ENCODE data around the gene HSPB1. TPM values are rescaled to one million over a fixed set of nuclear protein-coding genes. Genes with fewer than 3 reads are reported as not detected.

Gene HSPB1
- total and polyA plus RNA-seq, 2 of the 13 experiments (the other 11 are each of a cell fraction or from before 2014, with no cell fraction given), result 21.0 to 38.6 TPM

GRCh38 chr7:76316984-76317781, 14.7 kb downstream of the HSPB1 start:
- H3K27me3 ChIP-seq (ENCODE audit: control insufficient read depth in 1 of 2, insufficient read depth in 2 of 2, low read length in 2 of 2), result no peaks in the 10 kb centered on the region; a peak in 1 of 5 replicates
- ATAC-seq (no peak), FAIRE-seq (no peak), DNase-seq (ENCODE audit: low spot score) (no peak)
- intact Hi-C loops (cut with micrococcal nuclease; ENCODE audit: unreplicated experiment) (no loop called here), in situ Hi-C loops (cut with HindIII; ENCODE audit: extremely low pct_ligation_motif_present, low pct_unique_long_range_greater_than_20kb) (loop anchor here (5.0 kb wide), 1 partner anchor 35 kb away; no protein-coding TSS in a partner anchor)
- POLR2A ChIA-PET, result interaction anchor here (1.0 to 3.4 kb wide), 9 partner anchors 8 to 91 kb away, joined by 3 to 19 read pairs (median 10); partner anchors contain the start of genes HSPB1 and YWHAG
- peak overlapping the region; percentile 96 for H3K4me2 ChIP-seq (ENCODE audit: low read depth, low read length)
- H3K4me1 ChIP-seq (ENCODE audit: insufficient read depth, low read length), result peaks cover 36% of the 10 kb centered on the region
- peaks cover 4% of the 10 kb centered on the region for H3K79me2 ChIP-seq (ENCODE audit: insufficient read depth, low read length)
- peak overlapping the region; percentile 62 for H3K9ac ChIP-seq (ENCODE audit: insufficient read depth, low read depth, low read length)
- BruUV-seq (replicated peaks), result no TSS peak
- peak overlapping the region; percentile 73 for H3K27ac ChIP-seq (ENCODE audit: extremely low read length, insufficient read depth, low read length)
- H3K4me3 ChIP-seq (replicated peaks in 1 of 3; ENCODE audit: insufficient read depth in 1 of 3, low read depth in 2 of 3, low read length in 3 of 3), result peak overlapping the region; percentile 57 to 86 (median 63)
- no peaks in the 10 kb centered on the region for H3K9me3 ChIP-seq (ENCODE audit: low read length)
- no peaks in the 10 kb centered on the region for H4K20me1 ChIP-seq (ENCODE audit: insufficient read depth, low read length)
- no peaks in the 10 kb centered on the region for H3K36me3 ChIP-seq (replicated peaks in 1 of 2; ENCODE audit: control insufficient read depth in 1 of 2, insufficient read depth in 2 of 2, low read length in 2 of 2)
- WGBS (ENCODE audit: low lambda C conversion rate), result 42% methylated on average over 13 of the region's 14 CpGs
- H2AFZ ChIP-seq (ENCODE audit: low read length), result no peak overlapping the region
- CTCF ChIA-PET (ENCODE audit: low intra/inter-chr PET ratio, low total read pairs), result interaction anchor here (1.4 kb wide), 1 partner anchor 115 kb away, joined by 3 read pairs; the partner anchor contains the start of gene SRRM3
- TF ChIP-seq ZNF713 (CRISPR knock-in tag; IDR thresholded peaks at IDR 0.05), result no peak
- TF ChIP-seq ZNF772 (CRISPR knock-in tag; IDR thresholded peaks at IDR 0.05), result 0 out of 2 replicates have a peak, but pooled peaks have one; percentile 24
- TF ChIP-seq ATF2 (CRISPR knock-in tag; IDR thresholded peaks at IDR 0.05), result no peak
- no peak for TF ChIP-seq ZFX (CRISPR knock-in tag; IDR thresholded peaks at IDR 0.05; ENCODE audit: low read depth)
- TF ChIP-seq BATF2 (CRISPR knock-in tag; IDR thresholded peaks at IDR 0.05), result no peak
- TF ChIP-seq DR1 (CRISPR knock-in tag; IDR thresholded peaks at IDR 0.05), result 0 out of 2 replicates have a peak, but pooled peaks have one; percentile 7
- 0 out of 2 replicates have a peak, but pooled peaks have one; percentile 12 for TF ChIP-seq ZNF790 (CRISPR knock-in tag; IDR thresholded peaks at IDR 0.05; ENCODE audit: borderline replicate concordance)
- 0 out of 2 replicates have a peak, but pooled peaks have one; percentile 32 for TF ChIP-seq SALL2 (CRISPR knock-in tag; IDR thresholded peaks at IDR 0.05)
- 0 out of 2 replicates have a peak, but pooled peaks have one; percentile 60 for TF ChIP-seq EEA1 (CRISPR knock-in tag; IDR thresholded peaks at IDR 0.05; ENCODE audit: borderline replicate concordance)
- TF ChIP-seq ZNF670 (CRISPR knock-in tag; IDR thresholded peaks at IDR 0.05; ENCODE audit: borderline replicate concordance), result no peak
- TF ChIP-seq ZNF124 (CRISPR knock-in tag; IDR thresholded peaks at IDR 0.05), result no peak
- 0 out of 2 replicates have a peak, but pooled peaks have one; percentile 51 for TF ChIP-seq PREB (CRISPR knock-in tag; IDR thresholded peaks at IDR 0.05)
- 0 out of 2 replicates have a peak, but pooled peaks have one; percentile 14 for TF ChIP-seq ZSCAN25 (CRISPR knock-in tag; IDR thresholded peaks at IDR 0.05)
- no peak for TF ChIP-seq FIP1L1 (IDR thresholded peaks at IDR 0.05; ENCODE audit: borderline replicate concordance, insufficient read depth, low read depth, low read length)
- TF ChIP-seq MYC (CRISPR knock-in tag; IDR thresholded peaks at IDR 0.05; ENCODE audit: borderline replicate concordance), result 0 out of 2 replicates have a peak, but pooled peaks have one; percentile 20
- TF ChIP-seq SNAPC2 (CRISPR knock-in tag; IDR thresholded peaks at IDR 0.05), result no peak
- no peak for TF ChIP-seq CHCHD3 (CRISPR knock-in tag; IDR thresholded peaks at IDR 0.05)
- TF ChIP-seq ETV5 (CRISPR knock-in tag; IDR thresholded peaks at IDR 0.05; ENCODE audit: borderline replicate concordance), result no peak
- no peak for TF ChIP-seq ZNF878 (CRISPR knock-in tag; IDR thresholded peaks at IDR 0.05)
- TF ChIP-seq NRL (CRISPR knock-in tag; IDR thresholded peaks at IDR 0.05; ENCODE audit: borderline replicate concordance), result 0 out of 2 replicates have a peak, but pooled peaks have one; percentile 35
- TF ChIP-seq NR2C2 (CRISPR knock-in tag; IDR thresholded peaks at IDR 0.05; ENCODE audit: borderline replicate concordance), result no peak

Data from HepG2 (cell line).